ENCODE data around the gene DDX42. TPM values are rescaled to one million over a fixed set of nuclear protein-coding genes. Genes with fewer than 3 reads are reported as not detected.

DDX42 gene
- total and polyA plus RNA-seq, 2 experiments from 2014 or later = 57.8 to 101 TPM

DNA sequence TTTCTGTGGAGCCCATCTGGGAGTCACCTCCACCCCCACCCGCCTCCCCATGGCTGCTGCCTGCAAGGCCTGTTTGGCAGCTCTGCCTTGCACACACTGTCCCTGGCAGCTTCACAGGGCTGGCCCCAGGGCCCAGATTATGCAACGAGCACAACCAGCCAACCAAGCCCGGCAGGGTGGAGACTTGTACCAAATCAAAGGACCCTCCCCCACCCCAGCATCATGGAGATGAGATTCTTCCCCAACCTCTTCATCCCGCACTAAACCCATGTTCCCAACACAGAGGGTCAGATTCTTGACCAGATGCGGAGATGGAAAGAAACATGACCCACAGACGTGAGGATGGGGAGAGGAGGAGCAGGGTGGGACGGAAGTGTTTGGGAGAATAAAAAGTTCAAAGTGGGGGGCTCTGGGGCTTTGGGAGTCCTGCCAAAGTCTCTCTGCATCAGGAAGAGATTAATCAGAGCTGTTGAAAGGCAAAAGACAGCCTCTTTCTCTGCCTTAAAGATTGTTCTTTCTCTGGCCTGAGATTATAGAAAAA, 64.7 kb downstream of the DDX42 start:
- Mint-ChIP-seq H3K4me3 (peak overlapping the region; percentile 18), H3K36me3 (ENCODE audit: low read depth) (peaks cover 33% of the 10 kb centered on the region), H3K27ac (peak overlapping the region; percentile 79), H3K27me3 (ENCODE audit: insufficient read depth, low read depth, poor library complexity) (peaks cover 27% of the 10 kb centered on the region), H3K4me1 (peaks cover 36% of the 10 kb centered on the region), H3K9me3 (no peaks in the 10 kb centered on the region)
- Histone ChIP-seq H3K36me3 (ENCODE audit: insufficient read depth) (peaks cover 5% of the 10 kb centered on the region; the same call in 1 of the 2 replicates), H3K4me3 (peak overlapping the region; percentile 30; the same call in 1 of the 2 replicates), H3K27me3 (ENCODE audit: insufficient read depth) (no peaks in the 10 kb centered on the region), H3K79me2 (replicated peaks; ENCODE audit: insufficient read depth) (peaks cover 44% of the 10 kb centered on the region), H3K4me2 (peak overlapping the region; percentile 75), H2AFZ (no peak overlapping the region), H3F3A (replicated peaks; ENCODE audit: low read depth) (0 out of 2 replicates have a peak, but pooled peaks cover 5% of the 10 kb centered on the region), H3K4me1 (ENCODE audit: insufficient read depth) (peaks cover 28% of the 10 kb centered on the region), H4K20me1 (replicated peaks; ENCODE audit: insufficient read depth) (peaks cover 7% of the 10 kb centered on the region; the same call in 1 of the 2 replicates), H3K27ac (ENCODE audit: low read depth) (peak overlapping the region; percentile 86), H3K9me2 (ENCODE audit: insufficient read depth) (no peaks in the 10 kb centered on the region)
- peak; percentile 7 for ATAC-seq
- peak; percentile 47 for DNase-seq (ENCODE audit: low spot score)
- TF ChIP-seq, protein P1, sequence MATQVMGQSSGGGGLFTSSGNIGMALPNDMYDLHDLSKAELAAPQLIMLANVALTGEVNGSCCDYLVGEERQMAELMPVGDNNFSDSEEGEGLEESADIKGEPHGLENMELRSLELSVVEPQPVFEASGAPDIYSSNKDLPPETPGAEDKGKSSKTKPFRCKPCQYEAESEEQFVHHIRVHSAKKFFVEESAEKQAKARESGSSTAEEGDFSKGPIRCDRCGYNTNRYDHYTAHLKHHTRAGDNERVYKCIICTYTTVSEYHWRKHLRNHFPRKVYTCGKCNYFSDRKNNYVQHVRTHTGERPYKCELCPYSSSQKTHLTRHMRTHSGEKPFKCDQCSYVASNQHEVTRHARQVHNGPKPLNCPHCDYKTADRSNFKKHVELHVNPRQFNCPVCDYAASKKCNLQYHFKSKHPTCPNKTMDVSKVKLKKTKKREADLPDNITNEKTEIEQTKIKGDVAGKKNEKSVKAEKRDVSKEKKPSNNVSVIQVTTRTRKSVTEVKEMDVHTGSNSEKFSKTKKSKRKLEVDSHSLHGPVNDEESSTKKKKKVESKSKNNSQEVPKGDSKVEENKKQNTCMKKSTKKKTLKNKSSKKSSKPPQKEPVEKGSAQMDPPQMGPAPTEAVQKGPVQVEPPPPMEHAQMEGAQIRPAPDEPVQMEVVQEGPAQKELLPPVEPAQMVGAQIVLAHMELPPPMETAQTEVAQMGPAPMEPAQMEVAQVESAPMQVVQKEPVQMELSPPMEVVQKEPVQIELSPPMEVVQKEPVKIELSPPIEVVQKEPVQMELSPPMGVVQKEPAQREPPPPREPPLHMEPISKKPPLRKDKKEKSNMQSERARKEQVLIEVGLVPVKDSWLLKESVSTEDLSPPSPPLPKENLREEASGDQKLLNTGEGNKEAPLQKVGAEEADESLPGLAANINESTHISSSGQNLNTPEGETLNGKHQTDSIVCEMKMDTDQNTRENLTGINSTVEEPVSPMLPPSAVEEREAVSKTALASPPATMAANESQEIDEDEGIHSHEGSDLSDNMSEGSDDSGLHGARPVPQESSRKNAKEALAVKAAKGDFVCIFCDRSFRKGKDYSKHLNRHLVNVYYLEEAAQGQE (IDR thresholded peaks at IDR 0.05; ENCODE audit: unreplicated experiment) = no peak
- TF ChIP-seq, protein P2, sequence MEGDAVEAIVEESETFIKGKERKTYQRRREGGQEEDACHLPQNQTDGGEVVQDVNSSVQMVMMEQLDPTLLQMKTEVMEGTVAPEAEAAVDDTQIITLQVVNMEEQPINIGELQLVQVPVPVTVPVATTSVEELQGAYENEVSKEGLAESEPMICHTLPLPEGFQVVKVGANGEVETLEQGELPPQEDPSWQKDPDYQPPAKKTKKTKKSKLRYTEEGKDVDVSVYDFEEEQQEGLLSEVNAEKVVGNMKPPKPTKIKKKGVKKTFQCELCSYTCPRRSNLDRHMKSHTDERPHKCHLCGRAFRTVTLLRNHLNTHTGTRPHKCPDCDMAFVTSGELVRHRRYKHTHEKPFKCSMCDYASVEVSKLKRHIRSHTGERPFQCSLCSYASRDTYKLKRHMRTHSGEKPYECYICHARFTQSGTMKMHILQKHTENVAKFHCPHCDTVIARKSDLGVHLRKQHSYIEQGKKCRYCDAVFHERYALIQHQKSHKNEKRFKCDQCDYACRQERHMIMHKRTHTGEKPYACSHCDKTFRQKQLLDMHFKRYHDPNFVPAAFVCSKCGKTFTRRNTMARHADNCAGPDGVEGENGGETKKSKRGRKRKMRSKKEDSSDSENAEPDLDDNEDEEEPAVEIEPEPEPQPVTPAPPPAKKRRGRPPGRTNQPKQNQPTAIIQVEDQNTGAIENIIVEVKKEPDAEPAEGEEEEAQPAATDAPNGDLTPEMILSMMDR (conservative IDR thresholded peaks at IDR 0.05; ENCODE audit: low read depth in 2 of 2) = no peak
- no peak for TF ChIP-seq NANOG (IDR thresholded peaks at IDR 0.05; ENCODE audit: borderline replicate concordance)
- TF ChIP-seq, protein P3, sequence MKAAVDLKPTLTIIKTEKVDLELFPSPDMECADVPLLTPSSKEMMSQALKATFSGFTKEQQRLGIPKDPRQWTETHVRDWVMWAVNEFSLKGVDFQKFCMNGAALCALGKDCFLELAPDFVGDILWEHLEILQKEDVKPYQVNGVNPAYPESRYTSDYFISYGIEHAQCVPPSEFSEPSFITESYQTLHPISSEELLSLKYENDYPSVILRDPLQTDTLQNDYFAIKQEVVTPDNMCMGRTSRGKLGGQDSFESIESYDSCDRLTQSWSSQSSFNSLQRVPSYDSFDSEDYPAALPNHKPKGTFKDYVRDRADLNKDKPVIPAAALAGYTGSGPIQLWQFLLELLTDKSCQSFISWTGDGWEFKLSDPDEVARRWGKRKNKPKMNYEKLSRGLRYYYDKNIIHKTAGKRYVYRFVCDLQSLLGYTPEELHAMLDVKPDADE (IDR thresholded peaks at IDR 0.05) = no peak
- TF ChIP-seq CREB1 (CRISPR knock-in tag; IDR thresholded peaks at IDR 0.05; ENCODE audit: low read depth) = no peak
- TF ChIP-seq, protein P4, sequence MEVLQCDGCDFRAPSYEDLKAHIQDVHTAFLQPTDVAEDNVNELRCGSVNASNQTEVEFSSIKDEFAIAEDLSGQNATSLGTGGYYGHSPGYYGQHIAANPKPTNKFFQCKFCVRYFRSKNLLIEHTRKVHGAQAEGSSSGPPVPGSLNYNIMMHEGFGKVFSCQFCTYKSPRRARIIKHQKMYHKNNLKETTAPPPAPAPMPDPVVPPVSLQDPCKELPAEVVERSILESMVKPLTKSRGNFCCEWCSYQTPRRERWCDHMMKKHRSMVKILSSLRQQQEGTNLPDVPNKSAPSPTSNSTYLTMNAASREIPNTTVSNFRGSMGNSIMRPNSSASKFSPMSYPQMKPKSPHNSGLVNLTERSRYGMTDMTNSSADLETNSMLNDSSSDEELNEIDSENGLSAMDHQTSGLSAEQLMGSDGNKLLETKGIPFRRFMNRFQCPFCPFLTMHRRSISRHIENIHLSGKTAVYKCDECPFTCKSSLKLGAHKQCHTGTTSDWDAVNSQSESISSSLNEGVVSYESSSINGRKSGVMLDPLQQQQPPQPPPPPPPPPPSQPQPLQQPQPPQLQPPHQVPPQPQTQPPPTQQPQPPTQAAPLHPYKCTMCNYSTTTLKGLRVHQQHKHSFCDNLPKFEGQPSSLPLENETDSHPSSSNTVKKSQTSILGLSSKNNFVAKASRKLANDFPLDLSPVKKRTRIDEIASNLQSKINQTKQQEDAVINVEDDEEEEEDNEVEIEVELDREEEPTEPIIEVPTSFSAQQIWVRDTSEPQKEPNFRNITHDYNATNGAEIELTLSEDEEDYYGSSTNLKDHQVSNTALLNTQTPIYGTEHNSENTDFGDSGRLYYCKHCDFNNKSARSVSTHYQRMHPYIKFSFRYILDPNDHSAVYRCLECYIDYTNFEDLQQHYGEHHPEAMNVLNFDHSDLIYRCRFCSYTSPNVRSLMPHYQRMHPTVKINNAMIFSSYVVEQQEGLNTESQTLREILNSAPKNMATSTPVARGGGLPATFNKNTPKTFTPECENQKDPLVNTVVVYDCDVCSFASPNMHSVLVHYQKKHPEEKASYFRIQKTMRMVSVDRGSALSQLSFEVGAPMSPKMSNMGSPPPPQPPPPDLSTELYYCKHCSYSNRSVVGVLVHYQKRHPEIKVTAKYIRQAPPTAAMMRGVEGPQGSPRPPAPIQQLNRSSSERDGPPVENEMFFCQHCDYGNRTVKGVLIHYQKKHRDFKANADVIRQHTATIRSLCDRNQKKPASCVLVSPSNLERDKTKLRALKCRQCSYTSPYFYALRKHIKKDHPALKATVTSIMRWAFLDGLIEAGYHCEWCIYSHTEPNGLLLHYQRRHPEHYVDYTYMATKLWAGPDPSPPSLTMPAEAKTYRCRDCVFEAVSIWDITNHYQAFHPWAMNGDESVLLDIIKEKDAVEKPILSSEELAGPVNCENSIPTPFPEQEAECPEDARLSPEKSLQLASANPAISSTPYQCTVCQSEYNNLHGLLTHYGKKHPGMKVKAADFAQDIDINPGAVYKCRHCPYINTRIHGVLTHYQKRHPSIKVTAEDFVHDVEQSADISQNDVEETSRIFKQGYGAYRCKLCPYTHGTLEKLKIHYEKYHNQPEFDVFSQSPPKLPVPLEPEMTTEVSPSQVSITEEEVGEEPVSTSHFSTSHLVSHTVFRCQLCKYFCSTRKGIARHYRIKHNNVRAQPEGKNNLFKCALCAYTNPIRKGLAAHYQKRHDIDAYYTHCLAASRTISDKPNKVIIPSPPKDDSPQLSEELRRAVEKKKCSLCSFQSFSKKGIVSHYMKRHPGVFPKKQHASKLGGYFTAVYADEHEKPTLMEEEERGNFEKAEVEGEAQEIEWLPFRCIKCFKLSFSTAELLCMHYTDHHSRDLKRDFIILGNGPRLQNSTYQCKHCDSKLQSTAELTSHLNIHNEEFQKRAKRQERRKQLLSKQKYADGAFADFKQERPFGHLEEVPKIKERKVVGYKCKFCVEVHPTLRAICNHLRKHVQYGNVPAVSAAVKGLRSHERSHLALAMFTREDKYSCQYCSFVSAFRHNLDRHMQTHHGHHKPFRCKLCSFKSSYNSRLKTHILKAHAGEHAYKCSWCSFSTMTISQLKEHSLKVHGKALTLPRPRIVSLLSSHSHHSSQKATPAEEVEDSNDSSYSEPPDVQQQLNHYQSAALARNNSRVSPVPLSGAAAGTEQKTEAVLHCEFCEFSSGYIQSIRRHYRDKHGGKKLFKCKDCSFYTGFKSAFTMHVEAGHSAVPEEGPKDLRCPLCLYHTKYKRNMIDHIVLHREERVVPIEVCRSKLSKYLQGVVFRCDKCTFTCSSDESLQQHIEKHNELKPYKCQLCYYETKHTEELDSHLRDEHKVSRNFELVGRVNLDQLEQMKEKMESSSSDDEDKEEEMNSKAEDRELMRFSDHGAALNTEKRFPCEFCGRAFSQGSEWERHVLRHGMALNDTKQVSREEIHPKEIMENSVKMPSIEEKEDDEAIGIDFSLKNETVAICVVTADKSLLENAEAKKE (CRISPR knock-in tag; IDR thresholded peaks at IDR 0.05) = no peak
- no peak for TF ChIP-seq ZNF331 (CRISPR knock-in tag; IDR thresholded peaks at IDR 0.05; ENCODE audit: low read depth)
- TF ChIP-seq JUNB (IDR thresholded peaks at IDR 0.05; ENCODE audit: unreplicated experiment) = no peak
